Adrenal gland (tissue), 5 donors: ENCODE results near the gene WRAP53.

Experiments
- CTCF ChIP-seq, 6 experiments: fragments of 450-650 bp in 4 of 6; fragments of 200-600 bp in 2 of 6; sonication (generic) in 1 of 6; IDR thresholded peaks; 1 replicate in 5 of 6; 2 replicates in 1 of 6; pipeline versions ENCODE4 v1.5.1 to v1.8.0; 2016 to 2021; ENCODE audit warnings: antibody characterized with exemption in 6 of 6, mild to moderate bottlenecking in 2 of 6, moderate library complexity in 1 of 6
- POLR2A ChIP-seq, 2 donors: fragments of 450-650 bp; IDR thresholded peaks; one replicate each; pipeline ENCODE4 v1.6.1; 2017; ENCODE audit warnings: antibody characterized with exemption in 2 of 2, mild to moderate bottlenecking in 2 of 2, moderate library complexity in 1 of 2
- donor health status: DM: no; HTN: no; CAD: no.

GRCh38 chr17:7702776-7703175 lies 14.5 kb downstream of the WRAP53 start:
- no peak for TF ChIP-seq CTCF (IDR thresholded peaks at IDR 0.05)
- no peak for TF ChIP-seq POLR2A (IDR thresholded peaks at IDR 0.05)
